Measurements from ENCODE around the gene CRB3. TPM values are rescaled to one million over a fixed set of nuclear protein-coding genes. Genes with fewer than 3 reads are reported as not detected.
"Not testable (repeated sequence)": the region's sequence is repeated elsewhere in the genome, so short reads cannot be mapped to it uniquely, and the experiment has no call there.

CRB3 gene
- total RNA-seq, 1 donor from 2014 or later: not detected

DNA sequence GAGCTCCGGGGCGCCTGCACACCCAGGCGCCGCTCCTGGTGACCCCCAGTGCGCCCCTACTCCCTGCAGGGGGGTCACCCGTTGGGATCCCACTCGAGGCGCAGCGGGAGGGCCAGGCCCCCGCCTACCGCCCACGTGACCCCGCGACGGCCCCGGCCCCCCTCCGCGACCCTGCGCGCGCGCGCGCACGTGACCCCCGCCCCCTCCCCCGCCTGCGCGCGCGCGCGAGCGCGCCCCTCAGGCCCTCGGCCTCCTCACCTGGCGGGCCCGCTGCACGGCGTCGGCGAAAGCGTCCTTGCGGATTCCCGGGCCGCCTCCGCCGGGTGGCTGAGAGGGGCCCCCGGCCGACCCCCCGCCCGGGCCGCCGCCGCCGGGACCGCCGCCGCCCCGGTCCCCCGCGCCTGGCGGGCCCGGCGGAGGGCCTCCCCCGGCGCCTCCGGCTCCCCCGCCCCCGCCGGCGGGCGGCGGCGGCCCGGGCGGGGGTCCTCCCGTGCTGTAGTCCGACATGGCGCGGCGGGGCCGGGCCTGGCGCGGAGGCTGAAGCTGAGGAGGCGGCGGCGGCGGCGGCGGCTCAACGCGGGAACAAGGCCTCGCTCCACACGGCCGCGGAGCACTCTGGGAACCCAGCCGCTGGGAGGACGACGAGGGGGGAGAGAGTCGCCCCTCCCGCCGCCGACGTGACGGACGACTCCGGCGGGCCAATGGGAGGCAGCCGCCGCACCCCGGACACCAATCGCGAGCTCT lies 39.7 kb upstream of the CRB3 start, which contains the start of gene KHSRP:
KHSRP (minus strand) TSS at position 617 of the 744 bp plus-strand sequence; CDS start at position 507, 110 bp downstream.
- H3K4me1 Mint-ChIP-seq (ENCODE audit: low read depth, unreplicated experiment): peaks cover 17% of the 10 kb centered on the region
- H3K36me3 Mint-ChIP-seq (ENCODE audit: unreplicated experiment): no peaks in the 10 kb centered on the region
- peak within 1 kb of the TSS; percentile 91 for H3K4me3 Mint-ChIP-seq (ENCODE audit: unreplicated experiment)
- DNase-seq: peak; percentile 53
- H3K9me3 Mint-ChIP-seq (ENCODE audit: unreplicated experiment): peaks cover 12% of the 10 kb centered on the region
- TF ChIP-seq, protein P1, sequence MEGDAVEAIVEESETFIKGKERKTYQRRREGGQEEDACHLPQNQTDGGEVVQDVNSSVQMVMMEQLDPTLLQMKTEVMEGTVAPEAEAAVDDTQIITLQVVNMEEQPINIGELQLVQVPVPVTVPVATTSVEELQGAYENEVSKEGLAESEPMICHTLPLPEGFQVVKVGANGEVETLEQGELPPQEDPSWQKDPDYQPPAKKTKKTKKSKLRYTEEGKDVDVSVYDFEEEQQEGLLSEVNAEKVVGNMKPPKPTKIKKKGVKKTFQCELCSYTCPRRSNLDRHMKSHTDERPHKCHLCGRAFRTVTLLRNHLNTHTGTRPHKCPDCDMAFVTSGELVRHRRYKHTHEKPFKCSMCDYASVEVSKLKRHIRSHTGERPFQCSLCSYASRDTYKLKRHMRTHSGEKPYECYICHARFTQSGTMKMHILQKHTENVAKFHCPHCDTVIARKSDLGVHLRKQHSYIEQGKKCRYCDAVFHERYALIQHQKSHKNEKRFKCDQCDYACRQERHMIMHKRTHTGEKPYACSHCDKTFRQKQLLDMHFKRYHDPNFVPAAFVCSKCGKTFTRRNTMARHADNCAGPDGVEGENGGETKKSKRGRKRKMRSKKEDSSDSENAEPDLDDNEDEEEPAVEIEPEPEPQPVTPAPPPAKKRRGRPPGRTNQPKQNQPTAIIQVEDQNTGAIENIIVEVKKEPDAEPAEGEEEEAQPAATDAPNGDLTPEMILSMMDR (IDR thresholded peaks at IDR 0.05; ENCODE audit: partially characterized antibody, unreplicated experiment): no peak
- peaks cover 11% of the 10 kb centered on the region for H3K27me3 Mint-ChIP-seq (ENCODE audit: unreplicated experiment)
- peak within 1 kb of the TSS; percentile 90 for H3K27ac Mint-ChIP-seq (ENCODE audit: unreplicated experiment)

DNA sequence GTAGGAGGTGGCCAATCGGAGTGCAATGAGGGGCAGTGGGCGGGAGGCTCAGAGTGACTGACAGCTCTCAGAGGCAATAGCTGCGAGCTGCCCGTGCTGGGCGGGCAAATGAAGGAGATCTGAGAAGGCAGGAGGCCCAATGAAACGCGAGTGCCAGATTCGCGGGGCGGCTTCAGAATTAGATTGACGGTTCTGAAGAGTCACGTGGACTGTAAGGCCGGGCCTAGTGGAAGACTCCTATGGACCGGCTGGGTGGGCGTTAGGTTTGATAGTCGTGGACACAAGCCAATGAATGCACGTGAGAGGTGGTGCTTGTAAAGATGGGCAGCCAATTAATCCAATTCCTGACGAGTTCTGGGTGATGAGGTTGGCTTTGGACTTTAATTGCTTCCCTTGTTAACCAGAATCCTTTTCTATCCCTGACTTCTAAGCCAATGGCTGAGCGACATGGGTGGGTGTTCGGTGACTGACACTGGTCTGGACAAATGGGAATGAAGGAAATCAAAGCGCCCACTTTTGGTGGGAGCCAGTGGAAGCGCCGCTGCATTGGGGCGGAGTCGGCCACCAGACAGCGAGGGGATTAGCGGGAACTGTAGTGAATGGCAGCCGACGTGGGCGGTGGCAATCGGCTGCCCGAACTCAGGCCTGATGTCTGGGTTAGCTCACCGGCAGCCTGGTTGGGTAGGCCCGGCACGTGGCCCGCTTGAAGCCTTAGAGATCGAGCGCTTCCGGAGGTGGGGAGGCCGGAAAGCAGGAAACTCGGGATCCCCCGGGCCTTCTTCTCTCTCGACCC lies 38.9 kb upstream of the CRB3 start:
- Mint-ChIP-seq H3K4me1 (ENCODE audit: low read depth, unreplicated experiment) (peaks cover 17% of the 10 kb centered on the region), H3K36me3 (ENCODE audit: unreplicated experiment) (no peaks in the 10 kb centered on the region), H3K27me3 (ENCODE audit: unreplicated experiment) (peaks cover 11% of the 10 kb centered on the region), H3K9me3 (ENCODE audit: unreplicated experiment) (peaks cover 12% of the 10 kb centered on the region), H3K4me3 (ENCODE audit: unreplicated experiment) (peak overlapping the region; percentile 79), H3K27ac (ENCODE audit: unreplicated experiment) (peak overlapping the region; percentile 90)
- TF ChIP-seq, protein P1 (IDR thresholded peaks at IDR 0.05; ENCODE audit: partially characterized antibody, unreplicated experiment): no peak
- peak; percentile 98 for DNase-seq

DNA sequence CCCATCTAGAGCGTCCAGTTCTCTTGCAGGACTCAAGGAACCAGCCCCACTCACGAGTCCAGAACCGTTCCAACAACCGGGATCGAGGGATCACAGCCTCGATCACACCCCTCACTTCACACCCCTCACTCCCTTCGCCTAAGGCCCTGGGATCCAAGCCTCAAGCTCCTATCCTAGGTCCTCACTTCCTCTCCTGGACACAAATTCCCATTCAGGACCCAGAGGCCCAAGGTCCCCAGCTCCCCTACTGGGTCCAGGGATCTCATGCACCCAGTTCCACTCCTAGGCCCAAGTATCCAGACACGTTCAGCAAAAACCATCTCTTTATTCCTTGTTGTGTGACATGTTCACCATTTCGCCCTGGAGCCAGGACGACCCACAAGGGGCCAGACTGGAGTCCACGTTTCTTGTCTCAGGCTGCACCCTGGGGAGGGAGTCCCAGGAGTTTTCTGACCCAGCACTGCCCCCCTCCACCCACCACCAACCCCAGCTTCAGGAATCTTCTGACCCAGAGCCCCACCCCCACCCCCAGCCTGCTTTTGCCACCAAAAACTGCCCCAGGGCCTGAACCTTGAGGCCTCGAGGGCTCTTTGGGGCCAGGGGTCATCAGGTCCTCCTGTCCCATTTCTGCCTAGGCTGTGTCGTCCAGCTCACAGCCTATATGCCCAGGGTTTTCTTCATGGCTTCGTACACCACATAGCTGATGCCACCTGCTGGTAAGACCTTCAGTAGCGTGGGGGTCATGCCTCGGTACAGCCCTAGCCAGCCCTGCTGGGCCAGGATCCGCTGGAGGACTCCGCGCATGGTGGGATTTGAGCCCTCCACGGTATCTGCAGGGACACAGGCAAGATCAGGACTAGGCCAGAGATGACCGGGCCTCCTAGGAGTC lies 38.1 kb upstream of the CRB3 start:
- Mint-ChIP-seq H3K9me3 (ENCODE audit: unreplicated experiment) (peaks cover 12% of the 10 kb centered on the region), H3K27ac (ENCODE audit: unreplicated experiment) (peak overlapping the region; percentile 90), H3K4me3 (ENCODE audit: unreplicated experiment) (no peak overlapping the region), H3K4me1 (ENCODE audit: low read depth, unreplicated experiment) (peaks cover 17% of the 10 kb centered on the region), H3K27me3 (ENCODE audit: unreplicated experiment) (peaks cover 11% of the 10 kb centered on the region), H3K36me3 (ENCODE audit: unreplicated experiment) (no peaks in the 10 kb centered on the region)
- no peak for DNase-seq
- TF ChIP-seq, protein P1 (IDR thresholded peaks at IDR 0.05; ENCODE audit: partially characterized antibody, unreplicated experiment): no peak

DNA sequence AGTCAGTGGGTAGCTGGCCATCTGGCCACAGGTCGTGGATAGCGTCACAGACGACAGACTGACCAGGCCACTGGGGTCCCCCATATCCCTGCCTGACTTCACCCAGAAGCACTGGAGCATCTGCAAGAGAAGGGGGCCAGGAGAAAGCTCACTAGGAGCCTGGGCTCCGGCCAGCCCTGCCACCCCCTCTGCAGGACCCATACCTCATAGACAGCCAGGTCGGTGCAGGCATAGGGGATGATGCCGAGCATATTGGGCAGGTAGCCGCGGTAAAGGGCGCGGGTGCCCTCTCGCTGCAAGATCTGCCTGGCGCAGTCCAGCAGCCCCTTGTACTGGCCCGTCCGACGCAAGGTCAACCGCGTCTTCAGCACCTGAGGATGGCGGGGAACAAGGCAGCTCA lies 36.9 kb upstream of the CRB3 start:
- DNase-seq: no peak
- H3K4me1 Mint-ChIP-seq (ENCODE audit: low read depth, unreplicated experiment): peaks cover 15% of the 10 kb centered on the region
- TF ChIP-seq, protein P1 (IDR thresholded peaks at IDR 0.05; ENCODE audit: partially characterized antibody, unreplicated experiment): no peak
- H3K27me3 Mint-ChIP-seq (ENCODE audit: unreplicated experiment): peaks cover 13% of the 10 kb centered on the region
- no peak overlapping the region for H3K27ac Mint-ChIP-seq (ENCODE audit: unreplicated experiment)
- H3K36me3 Mint-ChIP-seq (ENCODE audit: unreplicated experiment): no peaks in the 10 kb centered on the region
- H3K9me3 Mint-ChIP-seq (ENCODE audit: unreplicated experiment): peaks cover 13% of the 10 kb centered on the region
- H3K4me3 Mint-ChIP-seq (ENCODE audit: unreplicated experiment): no peak overlapping the region

DNA sequence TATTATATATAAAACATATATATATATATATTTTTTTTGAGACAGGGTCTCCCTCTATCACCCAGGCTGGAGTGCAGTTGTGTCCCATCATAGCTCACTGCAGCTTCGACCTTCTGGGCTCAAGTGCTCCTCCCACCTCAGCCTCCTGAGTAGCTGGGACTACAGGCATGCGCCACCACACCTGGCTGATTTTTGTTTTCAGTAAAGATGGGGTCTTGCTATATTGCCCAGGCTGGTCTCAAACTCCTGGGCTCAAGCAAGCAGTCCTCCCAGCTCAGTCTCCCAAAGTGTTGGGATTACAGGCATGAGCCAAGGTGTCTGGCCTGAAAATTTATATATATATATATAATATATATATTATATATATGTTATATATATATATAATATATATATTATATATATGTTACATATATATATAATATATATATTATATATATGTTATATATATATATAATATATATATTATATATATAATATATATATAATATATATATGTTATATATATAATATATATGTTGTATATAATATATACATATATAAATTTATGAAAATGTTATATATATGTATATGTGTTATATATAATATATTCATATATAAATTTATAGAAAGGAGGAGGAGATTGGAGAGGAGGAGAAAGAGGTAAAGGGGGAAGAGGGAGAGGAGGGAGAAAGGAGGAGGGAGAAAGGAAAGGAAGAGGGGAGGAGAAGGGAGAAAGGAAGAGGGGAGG lies 35.2 kb upstream of the CRB3 start:
- H3K27me3 Mint-ChIP-seq (ENCODE audit: unreplicated experiment): peaks cover 13% of the 10 kb centered on the region
- not testable (repeated sequence) for H3K27ac Mint-ChIP-seq (ENCODE audit: unreplicated experiment); H3K4me3 Mint-ChIP-seq (ENCODE audit: unreplicated experiment); H3K4me1 Mint-ChIP-seq (ENCODE audit: low read depth, unreplicated experiment); H3K36me3 Mint-ChIP-seq (ENCODE audit: unreplicated experiment); DNase-seq
- peaks cover 11% of the 10 kb centered on the region for H3K9me3 Mint-ChIP-seq (ENCODE audit: unreplicated experiment)

All from glutamatergic neuron (in vitro differentiated cells).